CD4-positive, alpha-beta T cell (primary cell): Measurements from ENCODE around the gene PICALM. TPM values are rescaled to one million over a fixed set of nuclear protein-coding genes. Genes with fewer than 3 reads are reported as not detected.

Experiments used
- ATAC-seq: fragments of 200-7000 bp; cut with Tn5 transposase; one replicate; pipeline ENCODE4 v1.10.0; 2022; ENCODE audit warnings: mild to moderate bottlenecking; ENCODE audit not compliant: poor library complexity
- CTCF ChIA-PET: fragments of 350-600 bp; sonication (Branson Sonifier 250); formaldehyde crosslinking; loops from one replicate; lab custom pipeline; 2021; ENCODE audit warnings: antibody characterized with exemption, inconsistent platforms; lab: Charles Lee
- POLR2A ChIA-PET: fragments of 350-600 bp; sonication (Branson Sonifier 250); formaldehyde crosslinking; loops from one replicate; lab custom pipeline; 2021; ENCODE audit warnings: antibody characterized with exemption, inconsistent platforms; lab: Charles Lee
- DNase-seq, 14 experiments: peaks; one replicate each; pipeline ENCODE4 v3.0.0-alpha.2; 2013 to 2020; ENCODE audit warnings: mixed read lengths in 2 of 14
- H3K27ac ChIP-seq, 2 donors: one replicate each; pipeline versions ENCODE4 v1.5.1 to v1.7.0; 2013; ENCODE audit warnings: low read length in 2 of 2, low read depth in 1 of 2, mild to moderate bottlenecking in 1 of 2
- H3K27me3 ChIP-seq, 2 experiments: 1 replicate in 1 of 2; 2 replicates in 1 of 2; pipeline versions ENCODE4 v1.6.1 to v1.7.0; 2013; ENCODE audit warnings: low read length in 2 of 2, control low read depth in 1 of 2, mild to moderate bottlenecking in 1 of 2, moderate library complexity in 1 of 2; ENCODE audit not compliant: insufficient read depth in 2 of 2, control insufficient read depth in 1 of 2
- H3K36me3 ChIP-seq: one replicate; pipeline ENCODE4 v1.6.1; 2013; ENCODE audit warnings: low read length, control low read depth; ENCODE audit not compliant: insufficient read depth
- H3K4me1 ChIP-seq: one replicate; pipeline ENCODE4 v1.6.1; 2013; ENCODE audit warnings: low read length, control low read depth; ENCODE audit not compliant: insufficient read depth
- H3K4me3 ChIP-seq: one replicate; pipeline ENCODE4 v1.5.1; 2013; ENCODE audit warnings: mild to moderate bottlenecking, low read length, moderate library complexity
- H3K9me3 ChIP-seq, 2 experiments: 1 replicate in 1 of 2; 2 replicates in 1 of 2; pipeline versions ENCODE4 v1.6.1 to v1.7.0; 2013; ENCODE audit warnings: low read length in 2 of 2, mild to moderate bottlenecking in 2 of 2, control low read depth in 1 of 2, moderate library complexity in 1 of 2; ENCODE audit not compliant: control insufficient read depth in 1 of 2, insufficient read depth in 1 of 2
- H3K27ac Mint-ChIP-seq: one replicate; pipeline ENCODE4 v1.8.0; 2020; ENCODE audit warnings: mixed read lengths
- H3K27me3 Mint-ChIP-seq: one replicate; pipeline ENCODE4 v1.8.0; 2021; ENCODE audit warnings: mixed read lengths
- H3K36me3 Mint-ChIP-seq: one replicate; pipeline ENCODE4 v1.8.0; 2021; ENCODE audit warnings: low read depth, mixed read lengths
- H3K4me1 Mint-ChIP-seq: one replicate; pipeline ENCODE4 v1.8.0; 2021; ENCODE audit warnings: low read depth, mixed read lengths
- H3K4me3 Mint-ChIP-seq: one replicate; pipeline ENCODE4 v1.8.0; 2020; ENCODE audit warnings: mild to moderate bottlenecking, mixed read lengths
- H3K9me3 Mint-ChIP-seq: one replicate; pipeline ENCODE4 v1.8.0; 2020; ENCODE audit warnings: mixed read lengths
- CTCF ChIP-seq: fragments of 200-600 bp; IDR thresholded peaks from one replicate; pipeline ENCODE4 v1.8.0; 2022; ENCODE audit warnings: antibody characterized with exemption, mild to moderate bottlenecking
- intact Hi-C, 2 experiments: fragments of 100-400 bp; cut with DNase I in 1 of 2; cut with micrococcal nuclease in 1 of 2; formaldehyde crosslinking; loops; one replicate each; pipeline versions ENCODE4 v1.15.1 to v1.9.0; 2023 to 2025; cut with DNase I, micrococcal nuclease
- total RNA-seq, 174 experiments: library from RNA in 2 of 174; stranded (reverse) in 2 of 174; gene quantifications; one replicate each; pipeline ENCODE4 v1.2.3 and lab custom pipeline; 2021 to 2026

Gene PICALM
- total RNA-seq, 2 experiments from 2014 or later: 73.3 to 77.3 TPM

GRCh38 chr11:86117001-86117711 lies 48.3 kb upstream of the PICALM start:
- TF ChIP-seq CTCF: no peak
- ATAC-seq: no peak
- no peak overlapping the region for H3K4me3 Mint-ChIP-seq
- peaks cover 13% of the 10 kb centered on the region for H3K4me1 Mint-ChIP-seq
- Histone ChIP-seq H3K36me3 (no peaks in the 10 kb centered on the region), H3K27me3 (no peaks in the 10 kb centered on the region), H3K9me3 (no peaks in the 10 kb centered on the region), H3K4me1 (peaks cover 11% of the 10 kb centered on the region), H3K4me3 (no peak overlapping the region), H3K27ac (no peak overlapping the region)
- H3K27me3 Mint-ChIP-seq: no peaks in the 10 kb centered on the region
- ChIA-PET POLR2A (interaction anchor here (0.7 to 2.8 kb wide), 3 partner anchors 13 to 49 kb away, joined by 3 to 8 read pairs (median 3); partner anchors contain the start of gene PICALM), CTCF (interaction anchor here (0.8 to 1.8 kb wide), 4 partner anchors 75 to 91 kb away, joined by 3 to 5 read pairs (median 4); no protein-coding TSS in a partner anchor)
- no peak overlapping the region for H3K27ac Mint-ChIP-seq
- H3K9me3 Mint-ChIP-seq: no peaks in the 10 kb centered on the region
- H3K36me3 Mint-ChIP-seq: no peaks in the 10 kb centered on the region
- intact Hi-C loops: no loop called here
- DNase-seq: no peak

GRCh38 chr11:86116386-86116726 lies 47.5 kb upstream of the PICALM start:
- CTCF ChIA-PET: interaction anchor here (0.6 to 1.8 kb wide), 4 partner anchors 52 to 86 kb away, joined by 3 to 5 read pairs (median 4); no protein-coding TSS in a partner anchor
- peak in 4 of 14 experiments; percentile 23 to 67 (median 59) for DNase-seq
- H3K27ac ChIP-seq: no peak overlapping the region

More at GRCh38 chr11:86116386-86116726, 47.5 kb upstream of the PICALM start:
- ATAC-seq: peak; percentile 48
- Histone ChIP-seq H3K4me3 (no peak overlapping the region), H3K36me3 (no peaks in the 10 kb centered on the region), H3K27me3 (no peaks in the 10 kb centered on the region), H3K9me3 (no peaks in the 10 kb centered on the region), H3K4me1 (peaks cover 11% of the 10 kb centered on the region)
- no peaks in the 10 kb centered on the region for H3K36me3 Mint-ChIP-seq
- no peaks in the 10 kb centered on the region for H3K27me3 Mint-ChIP-seq
- intact Hi-C loops: no loop called here
- H3K9me3 Mint-ChIP-seq: no peaks in the 10 kb centered on the region
- H3K27ac Mint-ChIP-seq: peak overlapping the region; percentile 6
- peaks cover 13% of the 10 kb centered on the region for H3K4me1 Mint-ChIP-seq
- H3K4me3 Mint-ChIP-seq: no peak overlapping the region
- POLR2A ChIA-PET: interaction anchor here (0.7 to 2.8 kb wide), 3 partner anchors 12 to 49 kb away, joined by 3 to 8 read pairs (median 3); partner anchors contain the start of gene PICALM
- TF ChIP-seq CTCF: no peak
